Activated T-helper 1 cell treated with anti-CD3 and anti-CD28 coated beads, Interleukin-2, amount 50 U/mL, for 16 hours (primary cell): ENCODE measurements around the gene HSD17B1.

Experiments
- DNase-seq, 2 donors: peaks; one replicate each; pipeline ENCODE4 v3.0.0-alpha.2; 2020; ENCODE audit warnings: low read depth in 1 of 2, low spot score in 1 of 2

HSD17B1 gene

GRCh38 chr17:42598905-42599304, 46.2 kb downstream of the HSD17B1 start:
- DNase-seq, result no peak

DNA sequence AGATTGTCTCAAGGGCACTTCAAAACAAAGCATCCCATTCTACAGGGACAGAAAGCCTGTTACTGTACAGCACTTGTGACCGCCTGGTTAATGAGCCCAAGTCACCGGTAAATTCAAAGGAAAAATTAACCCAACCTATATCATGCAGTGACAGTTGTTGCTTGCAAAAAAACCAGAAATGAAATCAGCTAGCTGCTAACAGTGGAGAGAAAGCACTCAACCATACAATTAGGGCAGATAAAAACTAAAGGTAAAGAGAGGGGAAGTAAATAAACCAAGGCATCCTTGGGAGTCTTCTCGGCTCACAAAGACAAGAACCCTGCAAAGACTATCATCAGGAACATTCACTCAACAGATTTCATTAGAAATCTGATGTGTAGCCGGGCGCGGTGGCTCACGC, 50.6 kb downstream of the HSD17B1 start:
- DNase-seq, result no peak
